GM23248 (cell line): ENCODE measurements around the gene RIBC2.

ENCODE experiments used
- EZH2 ChIP-seq: fragments of 200-600 bp; sonication (generic); IDR thresholded peaks from 2 replicates; pipeline ENCODE4 v1.6.1; 2018; ENCODE audit warnings: antibody characterized with exemption, mild to moderate bottlenecking; ENCODE audit not compliant: insufficient read depth, poor library complexity, severe bottlenecking
- EZH2phosphoT487 ChIP-seq: fragments of 200-600 bp; sonication (generic); IDR thresholded peaks from 2 replicates; pipeline ENCODE4 v1.6.1; 2018; ENCODE audit warnings: antibody characterized with exemption, moderate library complexity, mild to moderate bottlenecking, low read depth; ENCODE audit not compliant: insufficient read depth

- TF ChIP-seq EZH2: no peak
- no peak for TF ChIP-seq EZH2phosphoT487
These were observed 12.9 kb downstream of the RIBC2 start for GRCh38 chr22:45426387-45426786.
